Neural cell (in vitro differentiated cells): Measurements from ENCODE around the gene HHLA2. TPM values are rescaled to one million over a fixed set of nuclear protein-coding genes. Genes with fewer than 3 reads are reported as not detected.
"Not testable (repeated sequence)": the region's sequence is repeated elsewhere in the genome, so short reads cannot be mapped to it uniquely, and the experiment has no call there.

Experiments used
- H2AFZ ChIP-seq: fragments of 200-600, 300-800 bp; sonication (generic), shearing (Covaris generic); 2 replicates; pipeline ENCODE4 v1.6.0; 2014; ENCODE audit warnings: low read depth, mild to moderate bottlenecking, antibody characterized with exemption, low read length, moderate library complexity
- H3F3A ChIP-seq: fragments of 200-600 bp; shearing (Covaris generic); 2 replicates; pipeline ENCODE4 v1.6.1; 2016; ENCODE audit warnings: mild to moderate bottlenecking, moderate library complexity, mixed read lengths, antibody characterized with exemption, low read length; ENCODE audit not compliant: insufficient read depth, poor library complexity, severe bottlenecking
- H3K27ac ChIP-seq: fragments of 200-600, 300-800 bp; sonication (generic), shearing (Covaris generic); 2 replicates; pipeline ENCODE4 v1.5.1; 2014; ENCODE audit warnings: mild to moderate bottlenecking, low read length, moderate library complexity
- H3K27me3 ChIP-seq: fragments of 300-800, 200-600 bp; sonication (generic), shearing (Covaris generic); 2 replicates; pipeline ENCODE4 v1.6.0; 2014; ENCODE audit warnings: mild to moderate bottlenecking, low read depth, low read length, moderate library complexity; ENCODE audit not compliant: insufficient read depth
- H3K36me3 ChIP-seq: fragments of 300-800, 200-600 bp; sonication (generic), shearing (Covaris generic); 2 replicates; pipeline ENCODE4 v1.5.1; 2014; ENCODE audit warnings: mild to moderate bottlenecking, antibody characterized with exemption, low read length, moderate library complexity; ENCODE audit not compliant: insufficient read depth
- H3K4me2 ChIP-seq: fragments of 300-800, 200-600 bp; sonication (generic), shearing (Covaris generic); 2 replicates; pipeline ENCODE4 v1.6.0; 2014; ENCODE audit warnings: mild to moderate bottlenecking, low read length
- H3K4me3 ChIP-seq: fragments of 300-800, 200-600 bp; sonication (generic), shearing (Covaris generic); 2 replicates; pipeline ENCODE4 v1.5.1; 2014; ENCODE audit warnings: mild to moderate bottlenecking, low read length, moderate library complexity
- H3K79me2 ChIP-seq: fragments of 200-600 bp; shearing (Covaris generic); replicated peaks from 2 replicates; pipeline ENCODE4 v1.6.0; 2014; ENCODE audit warnings: mild to moderate bottlenecking, low read length, moderate library complexity; ENCODE audit not compliant: insufficient read depth
- H3K9ac ChIP-seq: fragments of 300-800, 200-600 bp; sonication (generic), shearing (Covaris generic); 2 replicates; pipeline ENCODE4 v1.6.1; 2016; ENCODE audit warnings: mild to moderate bottlenecking, low read length, mixed read lengths
- H3K9me2 ChIP-seq: fragments of 200-600 bp; shearing (Covaris generic); 2 replicates; pipeline ENCODE4 v1.6.1; 2016; ENCODE audit warnings: mild to moderate bottlenecking, low read length, mixed read lengths; ENCODE audit not compliant: insufficient read depth
- H3K9me3 ChIP-seq: fragments of 200-600, 300-800 bp; sonication (generic), shearing (Covaris generic); 2 replicates; pipeline ENCODE4 v1.6.1; 2016; ENCODE audit warnings: mild to moderate bottlenecking, mixed run types, low read length, moderate library complexity, mixed read lengths
- H4K20me1 ChIP-seq: fragments of 200-600 bp; shearing (Covaris generic); 2 replicates; pipeline ENCODE4 v1.6.1; 2016; ENCODE audit warnings: mild to moderate bottlenecking, mixed run types; ENCODE audit not compliant: insufficient read depth
- CTCF ChIP-seq: fragments of 450-650 bp; IDR thresholded peaks from 2 replicates; pipeline ENCODE4 v1.5.1; 2014; ENCODE audit warnings: antibody characterized with exemption, mild to moderate bottlenecking, moderate library complexity; ENCODE audit not compliant: poor library complexity, severe bottlenecking
- EP300 ChIP-seq: fragments of 450-650 bp; conservative IDR thresholded peaks from 2 replicates; pipeline ENCODE4 v1.6.1; 2014; ENCODE audit warnings: antibody characterized with exemption, mild to moderate bottlenecking, moderate library complexity; ENCODE audit not compliant: poor library complexity, severe bottlenecking
- EZH2 ChIP-seq: fragments of 200-600, 300-800 bp; shearing (Covaris generic), sonication (generic); IDR thresholded peaks from 2 replicates; pipeline ENCODE4 v1.6.1; 2014; ENCODE audit warnings: antibody characterized with exemption, low read length, borderline replicate concordance, mild to moderate bottlenecking; ENCODE audit not compliant: insufficient read depth, poor library complexity, severe bottlenecking
- MXI1 ChIP-seq: fragments of 450-650 bp; conservative IDR thresholded peaks from 2 replicates; pipeline ENCODE4 v1.6.1; 2014; ENCODE audit warnings: antibody characterized with exemption, mild to moderate bottlenecking; ENCODE audit not compliant: poor library complexity, severe bottlenecking
- POLR2AphosphoS5 ChIP-seq: IDR thresholded peaks from 2 replicates; pipeline ENCODE4 v1.6.1; 2012
- RAD21 ChIP-seq: fragments of 450-650 bp; conservative IDR thresholded peaks from 2 replicates; pipeline ENCODE4 v1.6.1; 2014; ENCODE audit warnings: antibody characterized with exemption, mild to moderate bottlenecking, moderate library complexity
- REST ChIP-seq: IDR thresholded peaks from 2 replicates; pipeline ENCODE4 v1.6.1; 2012; ENCODE audit warnings: borderline replicate concordance
- SMC3 ChIP-seq: fragments of 450-650 bp; conservative IDR thresholded peaks from 2 replicates; pipeline ENCODE4 v1.6.1; 2014; ENCODE audit warnings: antibody characterized with exemption, mild to moderate bottlenecking, moderate library complexity; ENCODE audit not compliant: poor library complexity
- TAF1 ChIP-seq: IDR thresholded peaks from 2 replicates; pipeline ENCODE4 v1.6.1; 2012; ENCODE audit warnings: low read depth
- polyA plus RNA-seq: library from polyadenylated mRNA; depleted of rRNA; stranded (reverse); fragments of >200 nt; gene quantifications from 2 replicates; pipeline ENCODE4 v1.2.3, GENCODE V29; 2014

HHLA2 gene
- polyA plus RNA-seq, 1 donor from 2014 or later, result not detected

- H3K79me2 ChIP-seq, result no peaks in the 10 kb centered on the region
- no peak overlapping the region for H3K27ac ChIP-seq
- no peaks in the 10 kb centered on the region for H3K36me3 ChIP-seq
- no peaks in the 10 kb centered on the region for H4K20me1 ChIP-seq
- H3K4me3 ChIP-seq, result no peak overlapping the region
- TF ChIP-seq POLR2AphosphoS5, result no peak
- no peak for TF ChIP-seq MXI1
- no peak for TF ChIP-seq SMC3
- no peak for TF ChIP-seq RAD21
- no peak for TF ChIP-seq REST
- no peak for TF ChIP-seq CTCF
- TF ChIP-seq EZH2, result no peak
- no peak for TF ChIP-seq TAF1
- TF ChIP-seq EP300, result no peak
- no peak overlapping the region for H3K9ac ChIP-seq
- H2AFZ ChIP-seq, result no peak overlapping the region
- H3K9me3 ChIP-seq, result no peaks in the 10 kb centered on the region
- H3F3A ChIP-seq, result no peaks in the 10 kb centered on the region
- no peaks in the 10 kb centered on the region for H3K27me3 ChIP-seq
- H3K9me2 ChIP-seq, result no peaks in the 10 kb centered on the region
- H3K4me2 ChIP-seq, result no peak overlapping the region
Observed at GRCh38 chr3:108255131-108255530, 41.2 kb upstream of the HHLA2 start.

DNA sequence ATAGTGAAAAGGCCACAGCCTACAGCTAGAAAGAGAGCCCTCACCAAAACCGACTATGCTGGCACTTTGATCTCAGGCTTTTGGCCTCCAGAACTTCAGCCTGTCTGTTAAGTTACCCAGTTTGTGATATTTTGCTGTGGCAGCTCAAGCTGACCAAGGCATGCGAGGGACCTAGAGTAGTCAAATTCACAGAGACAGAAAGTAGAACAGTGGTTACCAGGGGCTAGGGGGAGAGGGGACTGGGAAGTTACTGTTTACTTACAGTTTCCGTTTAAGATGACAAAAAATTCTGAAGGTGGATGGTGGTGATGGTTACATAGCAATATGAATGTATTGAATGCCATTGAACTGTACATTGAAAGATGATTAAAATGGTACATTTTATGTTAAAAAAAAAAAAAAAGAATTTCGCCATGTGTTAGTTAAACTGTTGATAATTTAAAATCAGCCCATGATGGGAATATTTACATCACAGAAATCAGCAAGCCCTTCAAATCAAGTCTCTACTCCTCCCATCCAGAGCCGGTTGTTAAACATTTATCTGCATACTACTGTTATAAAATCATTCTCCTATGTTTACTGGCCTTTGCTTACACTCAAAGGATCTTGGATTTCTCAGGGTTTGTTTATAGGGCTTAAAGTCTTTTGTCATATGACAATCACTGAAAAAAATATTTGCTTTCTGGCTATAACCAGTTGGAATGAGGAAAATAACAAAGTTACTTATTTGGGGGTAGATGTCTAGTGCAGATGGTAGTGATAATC, 31.6 kb upstream of the HHLA2 start:
- not testable (repeated sequence) for H3K79me2 ChIP-seq, H3K9me3 ChIP-seq, H3K27me3 ChIP-seq, H3K36me3 ChIP-seq, H3K9ac ChIP-seq, H3K9me2 ChIP-seq, H3K4me3 ChIP-seq, H2AFZ ChIP-seq, H4K20me1 ChIP-seq, H3F3A ChIP-seq, H3K4me2 ChIP-seq, H3K27ac ChIP-seq

- H3K4me3 ChIP-seq, H3F3A ChIP-seq, H3K27ac ChIP-seq, H3K9me3 ChIP-seq, H3K79me2 ChIP-seq, H3K9ac ChIP-seq, H4K20me1 ChIP-seq, H3K4me2 ChIP-seq, H2AFZ ChIP-seq, H3K27me3 ChIP-seq, H3K36me3 ChIP-seq, H3K9me2 ChIP-seq: not testable (repeated sequence)
Observed at GRCh38 chr3:108268235-108268634, 28.1 kb upstream of the HHLA2 start.
